ENCODE measurements around the gene SLC11A1.

The SLC11A1 gene

DNA sequence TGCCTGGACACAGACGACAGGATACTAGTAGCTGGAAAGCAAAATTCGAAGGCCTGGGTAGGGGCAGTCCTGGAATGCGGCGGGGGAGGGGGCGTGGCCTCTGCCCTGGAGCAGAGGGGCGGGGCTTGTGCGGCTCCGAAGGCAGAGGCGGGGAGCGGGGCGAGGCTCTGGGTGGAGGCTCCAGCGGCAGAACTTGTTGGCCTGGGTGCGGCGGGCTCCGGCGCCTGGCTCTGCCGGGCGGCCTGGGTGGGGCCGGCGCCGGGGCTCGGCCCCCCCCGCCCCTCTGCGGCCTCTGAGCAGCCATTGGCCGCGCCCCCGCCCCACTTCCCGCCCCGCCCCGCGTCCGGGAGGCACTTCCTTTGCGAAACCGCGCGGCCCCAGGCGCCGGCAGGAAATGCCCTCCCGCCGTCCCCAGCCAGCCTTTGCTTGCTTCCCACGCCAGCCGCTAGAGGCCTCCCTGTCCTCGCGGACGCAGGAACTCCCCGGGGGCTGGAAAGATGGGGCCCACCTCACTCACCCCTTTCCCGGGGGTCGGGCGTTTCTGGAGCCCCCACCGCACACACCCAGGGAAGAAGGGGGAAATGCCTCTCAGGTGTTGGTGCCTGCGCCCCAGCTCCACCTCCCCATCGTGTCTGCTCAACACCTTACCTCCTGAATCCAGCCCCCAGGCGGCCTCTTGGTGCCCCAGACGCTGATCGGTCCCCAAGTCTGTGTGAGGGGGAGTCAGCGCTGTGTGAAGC, 24.3 kb downstream of the SLC11A1 start:
- DNase-seq: peak; percentile 95

DNA sequence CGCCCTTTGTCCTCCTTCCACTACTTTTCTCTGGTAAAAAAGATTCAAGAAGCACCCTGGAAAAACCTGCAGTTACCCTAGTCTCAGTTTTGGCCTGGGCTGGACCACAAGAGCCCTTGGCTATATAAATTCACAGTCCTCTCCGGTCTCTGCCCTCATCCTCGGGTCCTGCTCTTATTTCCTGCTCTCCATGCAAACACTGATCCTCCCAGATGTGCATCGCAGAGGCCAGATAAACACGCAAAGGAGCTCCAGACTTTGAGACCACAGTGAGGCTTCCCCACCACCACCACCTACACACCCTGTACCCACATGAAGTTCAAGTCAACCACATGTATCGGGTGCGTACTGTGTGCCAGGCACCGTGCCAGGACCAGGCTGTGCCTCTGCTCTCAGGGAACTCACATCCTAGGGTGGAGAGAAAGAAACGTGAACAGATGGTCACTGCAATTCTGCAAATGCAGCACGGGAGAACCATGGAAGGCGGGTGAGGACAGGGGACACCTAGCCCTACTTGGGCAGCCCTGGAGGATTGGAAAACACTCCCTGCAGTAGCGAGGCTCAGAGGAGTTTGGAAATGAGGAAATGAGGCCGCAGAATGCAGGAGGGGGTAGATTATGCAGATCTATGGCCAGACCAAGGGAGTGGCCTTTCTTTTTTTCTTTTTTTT, 25.0 kb downstream of the SLC11A1 start:
- peak; percentile 97 for DNase-seq

DNA sequence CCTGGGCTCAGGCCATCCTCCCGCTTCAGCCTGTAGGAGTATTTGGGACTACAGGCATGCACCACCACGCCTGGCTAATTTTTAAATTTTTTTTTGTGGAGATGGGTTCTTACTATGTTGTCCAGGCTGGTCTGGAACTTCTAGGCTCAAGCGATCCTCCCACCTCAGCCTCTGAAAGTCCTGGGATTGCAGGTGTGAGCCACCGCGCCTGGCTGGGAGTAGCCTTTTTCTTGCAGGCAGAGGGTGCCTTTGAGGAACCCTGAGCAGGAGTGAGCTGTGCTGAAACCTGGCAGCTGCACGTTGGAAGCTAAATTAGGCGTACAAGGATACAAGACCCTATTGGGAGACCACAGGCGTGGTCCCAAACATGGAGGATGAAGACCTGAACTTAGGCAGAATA, 25.6 kb downstream of the SLC11A1 start:
- no peak for DNase-seq

DNA sequence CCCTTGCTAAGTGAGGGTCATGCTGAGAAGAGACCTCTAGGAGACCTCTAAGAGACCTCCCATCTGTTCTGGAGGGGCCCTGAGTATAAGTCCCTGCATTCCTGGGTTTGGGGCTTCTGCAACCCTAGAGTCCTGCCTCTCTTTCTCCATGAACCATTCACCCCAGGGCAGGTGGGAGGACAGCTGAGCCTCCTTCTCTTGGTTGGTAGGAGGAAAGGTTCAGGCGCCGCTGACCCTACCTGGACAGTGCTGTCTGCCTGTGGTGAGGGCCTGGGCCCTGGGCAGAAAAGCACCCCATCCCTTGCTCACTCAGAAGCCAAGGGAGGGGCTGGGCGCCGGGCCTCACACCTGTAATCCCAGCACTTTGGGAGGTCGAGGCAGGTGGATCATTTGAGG, 36.2 kb downstream of the SLC11A1 start:
- DNase-seq: no peak

DNA sequence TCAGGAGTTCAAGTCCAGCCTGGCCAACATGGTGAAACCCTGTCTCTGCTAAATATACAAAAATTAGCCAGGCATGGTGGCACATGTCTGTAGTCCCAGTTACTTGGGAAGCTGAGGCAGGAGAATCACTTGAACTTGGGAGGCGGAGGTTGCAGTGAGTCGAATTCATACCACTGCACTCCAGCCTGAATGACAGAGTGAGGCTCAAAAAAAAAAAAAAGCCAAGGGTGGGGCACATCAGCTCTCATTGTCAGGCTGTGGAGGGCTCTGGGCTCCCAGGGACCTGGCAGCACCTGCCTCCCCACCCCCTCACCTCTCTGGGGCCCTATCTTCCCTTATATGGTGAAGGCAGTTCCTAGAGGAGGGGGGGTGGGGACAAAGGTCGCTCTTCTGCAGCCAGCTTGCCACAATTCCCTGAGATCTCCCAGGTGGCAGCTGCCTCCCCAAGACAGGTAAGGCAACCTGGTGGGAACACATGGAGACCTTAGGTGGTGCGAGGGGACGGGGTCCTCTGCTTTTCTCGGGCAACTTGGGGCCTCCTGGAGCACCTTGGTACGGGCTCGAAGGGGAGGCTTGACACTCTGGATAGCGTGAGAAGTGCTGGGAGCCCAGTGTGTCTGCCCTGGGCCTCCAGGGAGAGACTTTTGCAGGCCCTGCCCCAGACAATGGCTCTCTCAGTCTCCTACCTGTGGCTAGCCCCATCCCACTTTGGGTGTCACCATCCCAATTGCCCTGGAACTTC, 36.8 kb downstream of the SLC11A1 start, which contains the start of gene VIL1:
Gene VIL1, plus strand, starts transcription at position 407 of the 742 bp plus-strand sequence. CDS start 4,656 bp downstream, outside the sequence.
- DNase-seq: no peak

DNA sequence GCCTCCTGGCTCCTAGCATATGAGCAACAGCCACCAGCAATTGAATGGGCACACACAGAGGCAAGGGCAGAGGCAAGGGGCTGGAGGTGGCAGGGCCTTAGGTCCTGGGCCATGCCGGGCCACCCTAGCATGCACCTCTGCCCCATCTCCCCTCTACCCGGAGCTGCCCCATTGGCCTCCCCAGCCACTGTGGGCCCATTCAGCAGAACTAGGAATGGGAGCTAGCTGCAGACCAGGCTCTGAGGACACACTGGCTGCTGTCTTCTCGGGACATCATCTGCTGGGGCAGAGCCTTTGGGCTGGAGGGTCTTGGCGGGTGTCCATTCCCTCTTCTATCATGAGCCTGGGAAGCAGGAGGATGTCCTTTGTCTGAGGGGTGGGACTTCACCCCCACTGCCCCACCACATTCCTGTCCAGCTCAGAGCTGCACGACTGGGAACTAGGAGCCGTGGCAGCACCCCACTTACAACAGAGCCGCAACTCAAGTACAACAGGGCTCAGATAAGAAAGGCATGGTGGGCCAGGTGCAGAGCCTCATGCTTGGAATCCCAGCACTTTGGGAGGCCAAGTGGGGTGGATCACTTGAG, 37.6 kb downstream of the SLC11A1 start:
- no peak for DNase-seq

DNA sequence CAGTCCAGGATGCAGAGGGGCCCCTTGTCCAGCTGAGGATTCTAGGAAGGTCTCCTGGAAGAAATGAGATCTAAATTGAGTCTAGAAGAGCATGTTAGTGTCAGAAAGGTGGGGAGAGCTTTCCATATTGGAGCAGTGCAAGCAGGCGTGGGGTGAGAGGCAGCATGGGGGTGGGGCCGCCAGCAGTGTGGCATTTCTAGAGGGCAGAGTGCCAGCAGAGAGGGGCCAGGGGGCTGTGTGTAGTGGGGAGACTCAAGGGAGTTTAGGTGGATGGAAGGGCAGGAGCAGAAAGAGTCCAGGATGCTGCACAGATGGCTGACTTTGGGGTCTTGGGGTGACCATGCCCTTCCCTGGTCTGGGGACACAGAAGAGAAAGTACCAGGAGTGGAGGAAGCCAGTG, 39.0 kb downstream of the SLC11A1 start:
- no peak for DNase-seq

DNA sequence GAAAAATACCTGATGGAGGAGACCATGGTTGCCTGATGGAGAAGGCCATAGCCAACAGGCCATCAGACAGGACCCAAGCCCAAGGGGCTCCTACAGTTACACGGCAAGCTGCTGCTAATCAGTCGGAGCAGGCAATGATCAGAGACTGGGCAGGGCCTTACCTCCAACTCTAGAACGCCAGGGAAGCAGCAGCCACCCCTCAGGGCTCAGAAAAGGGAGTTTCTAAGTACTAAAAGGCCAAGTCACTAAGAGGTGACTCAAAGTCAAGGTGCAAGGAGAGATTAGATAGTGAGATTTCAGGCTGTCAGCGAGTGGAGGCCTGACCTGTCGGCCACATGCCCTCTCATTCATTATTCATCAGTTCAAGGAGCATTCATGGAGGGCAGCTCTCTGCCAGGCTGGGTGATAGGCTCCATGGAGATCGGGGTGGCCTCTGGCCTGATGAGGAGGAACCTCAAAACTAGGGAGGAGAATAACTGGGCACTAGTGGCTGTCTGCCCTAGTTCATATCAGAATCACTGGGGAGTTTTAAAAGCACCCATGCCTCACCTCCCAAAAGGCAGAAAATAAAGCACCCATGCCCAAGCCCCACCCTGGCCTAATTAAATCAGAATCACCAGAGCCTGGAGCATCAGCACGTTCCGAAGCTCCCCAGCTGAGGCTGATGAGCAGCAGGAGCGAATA, 40.5 kb downstream of the SLC11A1 start:
- DNase-seq: peak; percentile 91

DNA sequence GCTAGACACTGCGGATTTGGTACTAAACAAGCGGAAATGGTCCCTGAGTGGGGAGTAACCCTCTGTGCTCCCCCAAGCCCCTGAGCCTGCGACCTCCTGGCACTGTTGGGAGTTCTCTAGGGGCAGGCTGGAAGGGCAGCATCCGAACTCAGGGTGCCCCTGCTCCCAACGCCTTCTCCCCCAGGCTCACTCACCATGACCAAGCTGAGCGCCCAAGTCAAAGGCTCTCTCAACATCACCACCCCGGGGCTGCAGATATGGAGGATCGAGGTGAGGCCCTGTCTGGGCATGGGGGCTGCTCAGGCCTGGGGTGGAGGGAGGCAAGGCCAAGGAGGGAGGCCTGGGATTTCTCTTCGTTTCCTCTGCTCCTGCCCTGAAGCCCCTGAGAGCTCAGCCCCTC, 41.5 kb downstream of the SLC11A1 start:
- no peak for DNase-seq

DNA sequence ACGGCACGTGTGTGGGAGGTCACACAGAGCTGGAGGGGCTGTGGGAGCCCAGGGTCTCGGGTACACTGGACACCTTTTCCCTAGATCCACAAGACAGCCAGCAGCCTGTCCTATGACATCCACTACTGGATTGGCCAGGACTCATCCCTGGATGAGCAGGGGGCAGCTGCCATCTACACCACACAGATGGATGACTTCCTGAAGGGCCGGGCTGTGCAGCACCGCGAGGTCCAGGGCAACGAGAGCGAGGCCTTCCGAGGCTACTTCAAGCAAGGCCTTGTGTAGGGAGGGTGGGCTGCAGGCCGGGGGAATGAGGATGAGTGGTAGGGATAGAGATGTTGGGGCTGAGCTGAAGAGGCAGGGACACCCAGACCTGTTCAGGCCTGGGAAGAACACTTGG, 43.5 kb downstream of the SLC11A1 start:
- no peak for DNase-seq

DNA sequence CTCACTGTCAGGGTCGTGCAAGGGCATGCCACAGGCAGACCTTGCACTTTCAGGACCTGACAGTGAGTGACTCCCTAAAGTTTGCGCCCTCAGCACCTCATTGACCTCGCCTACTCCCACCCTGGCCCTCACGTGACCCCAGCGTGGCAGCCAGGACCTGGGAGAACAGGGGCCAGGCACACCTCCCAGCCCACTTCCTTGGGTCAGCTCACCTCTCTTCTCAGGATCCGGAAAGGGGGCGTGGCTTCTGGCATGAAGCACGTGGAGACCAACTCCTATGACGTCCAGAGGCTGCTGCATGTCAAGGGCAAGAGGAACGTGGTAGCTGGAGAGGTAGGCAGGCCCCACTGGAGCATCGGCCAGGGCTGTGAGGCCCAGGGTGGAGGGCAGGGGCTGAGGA, 45.7 kb downstream of the SLC11A1 start:
- DNase-seq: no peak

DNA sequence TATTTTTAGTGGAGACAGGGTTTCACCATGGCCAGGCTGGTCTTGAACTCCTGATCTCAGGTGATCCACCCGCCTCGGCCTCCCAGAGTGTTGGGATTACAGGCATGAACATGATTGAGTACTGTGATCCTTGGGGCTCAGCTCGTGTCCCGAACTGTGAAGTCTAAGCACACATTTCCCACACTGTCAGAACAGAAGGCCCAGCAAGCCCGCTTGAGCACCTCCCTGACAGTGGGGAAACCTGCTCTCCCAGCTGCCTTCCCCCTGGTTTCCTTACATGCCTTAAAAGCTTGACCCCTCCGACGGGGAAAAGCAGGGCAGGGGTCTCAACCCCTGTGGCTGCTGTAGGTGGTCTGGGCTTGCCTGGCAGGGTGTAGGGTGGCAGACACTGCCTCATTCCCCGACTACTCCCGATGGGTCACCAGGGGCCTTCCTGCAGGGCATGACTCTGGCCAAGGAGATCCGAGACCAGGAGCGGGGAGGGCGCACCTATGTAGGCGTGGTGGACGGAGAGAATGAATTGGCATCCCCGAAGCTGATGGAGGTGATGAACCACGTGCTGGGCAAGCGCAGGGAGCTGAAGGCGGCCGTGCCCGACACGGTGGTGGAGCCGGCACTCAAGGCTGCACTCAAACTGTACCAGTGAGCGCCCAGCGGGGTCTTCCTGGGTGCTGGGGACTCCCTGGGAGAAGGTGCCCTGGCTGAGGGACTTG, 46.9 kb downstream of the SLC11A1 start:
- DNase-seq: no peak

DNA sequence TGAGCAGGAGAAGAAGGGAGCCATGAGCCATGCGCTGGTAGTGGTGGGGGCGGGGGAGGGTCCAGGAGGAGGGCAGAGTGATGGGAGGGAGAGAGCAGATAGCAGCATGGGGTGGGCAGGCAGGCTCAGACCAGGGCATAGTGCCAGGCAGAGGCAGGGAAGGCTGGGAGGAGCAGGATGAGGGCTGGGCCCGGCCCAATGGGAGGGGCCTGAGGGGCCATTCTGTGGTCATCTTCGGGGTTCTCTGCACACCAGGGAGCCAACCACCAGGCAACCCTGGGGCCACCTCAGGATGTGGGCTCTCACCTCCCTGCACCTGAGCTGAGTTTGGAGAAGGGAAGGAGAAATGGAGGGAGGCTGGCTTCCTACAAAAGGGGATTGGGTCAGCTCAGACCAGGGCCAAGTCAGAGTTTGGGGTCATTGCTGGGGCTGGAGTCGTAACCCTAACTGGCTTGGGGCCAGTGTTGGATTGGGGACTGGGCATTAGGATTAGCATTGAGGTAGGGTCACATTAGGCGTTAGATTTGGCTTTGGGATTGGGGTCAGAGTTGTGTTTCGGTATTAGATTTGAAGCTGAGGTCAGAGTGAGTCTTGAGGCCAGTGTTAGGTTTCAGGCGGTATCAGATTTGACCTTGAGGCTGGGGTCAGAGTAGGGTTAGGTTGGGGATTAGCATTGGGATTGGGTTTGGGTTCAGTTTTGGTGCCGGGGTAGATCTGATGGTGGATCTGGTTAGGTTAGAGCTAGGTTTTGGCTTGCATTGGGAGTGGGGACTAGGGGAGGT, 48.0 kb downstream of the SLC11A1 start:
- DNase-seq: peak; percentile 90

DNA sequence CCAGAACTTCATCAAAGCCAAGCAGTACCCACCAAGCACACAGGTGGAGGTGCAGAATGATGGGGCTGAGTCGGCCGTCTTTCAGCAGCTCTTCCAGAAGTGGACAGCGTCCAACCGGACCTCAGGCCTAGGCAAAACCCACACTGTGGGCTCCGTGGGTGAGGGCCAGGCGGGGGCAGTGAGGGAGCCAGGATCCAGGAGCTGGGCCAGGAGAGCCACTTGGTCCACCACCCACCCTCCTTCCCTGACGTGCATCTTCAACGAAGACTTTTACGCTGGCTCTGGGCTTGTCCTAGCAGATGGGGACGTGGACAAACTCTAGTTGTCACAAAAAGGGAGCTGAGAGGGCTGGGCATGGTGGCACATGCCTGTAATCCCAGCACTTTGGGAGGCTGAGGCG, 48.6 kb downstream of the SLC11A1 start:
- no peak for DNase-seq

DNA sequence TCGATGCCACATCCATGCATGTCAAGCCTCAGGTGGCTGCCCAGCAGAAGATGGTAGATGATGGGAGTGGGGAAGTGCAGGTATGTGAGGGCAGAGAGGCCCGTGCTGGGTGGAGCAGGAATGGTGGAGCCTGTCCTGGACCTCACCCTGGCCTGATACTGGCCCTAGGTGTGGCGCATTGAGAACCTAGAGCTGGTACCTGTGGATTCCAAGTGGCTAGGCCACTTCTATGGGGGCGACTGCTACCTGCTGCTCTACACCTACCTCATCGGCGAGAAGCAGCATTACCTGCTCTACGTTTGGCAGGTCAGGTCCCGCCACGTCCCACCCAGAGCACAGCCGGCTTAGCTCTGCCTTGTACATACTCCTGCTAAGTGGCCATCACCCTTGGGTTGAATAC, 49.8 kb downstream of the SLC11A1 start:
- no peak for DNase-seq

DNA sequence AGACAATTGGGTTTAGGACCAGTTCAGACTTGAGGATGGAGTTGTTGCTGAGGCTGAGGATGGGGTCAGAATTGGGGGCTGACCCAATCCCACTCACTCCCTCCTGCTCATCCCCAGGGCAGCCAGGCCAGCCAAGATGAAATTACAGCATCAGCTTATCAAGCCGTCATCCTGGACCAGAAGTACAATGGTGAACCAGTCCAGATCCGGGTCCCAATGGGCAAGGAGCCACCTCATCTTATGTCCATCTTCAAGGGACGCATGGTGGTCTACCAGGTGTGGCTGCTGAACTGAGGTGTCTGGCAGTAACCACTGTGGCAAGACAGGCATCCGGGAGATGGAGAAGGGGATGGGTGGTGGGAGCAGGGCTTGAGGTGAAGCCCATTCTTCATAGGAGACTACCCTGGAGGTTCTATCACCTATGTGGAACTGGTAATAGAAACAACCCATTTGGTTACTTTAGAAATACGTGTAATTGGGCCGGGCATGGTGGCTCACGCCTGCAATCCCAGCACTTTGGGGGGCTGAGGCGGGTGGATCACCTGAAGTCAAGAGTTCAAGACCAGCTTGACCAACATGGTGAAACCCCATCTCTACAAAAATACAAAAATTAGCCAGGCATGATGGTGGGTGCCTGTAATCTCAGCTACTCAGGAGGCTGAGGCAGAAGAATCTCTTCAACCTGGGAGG, 50.7 kb downstream of the SLC11A1 start:
- no peak for DNase-seq

DNA sequence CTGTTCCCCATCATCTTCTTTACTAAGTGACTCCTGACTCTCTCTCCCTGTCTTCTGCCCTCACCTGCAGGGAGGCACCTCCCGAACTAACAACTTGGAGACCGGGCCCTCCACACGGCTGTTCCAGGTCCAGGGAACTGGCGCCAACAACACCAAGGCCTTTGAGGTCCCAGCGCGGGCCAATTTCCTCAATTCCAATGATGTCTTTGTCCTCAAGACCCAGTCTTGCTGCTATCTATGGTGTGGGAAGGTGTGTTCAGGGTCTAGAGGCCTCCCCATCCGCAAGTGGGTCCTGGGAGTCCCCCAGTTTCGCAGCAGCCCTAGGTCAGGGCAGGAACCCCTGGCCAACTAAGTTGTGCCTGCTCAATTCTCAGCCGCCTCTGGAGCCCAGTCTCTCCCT, 52.4 kb downstream of the SLC11A1 start:
- no peak for DNase-seq

DNA sequence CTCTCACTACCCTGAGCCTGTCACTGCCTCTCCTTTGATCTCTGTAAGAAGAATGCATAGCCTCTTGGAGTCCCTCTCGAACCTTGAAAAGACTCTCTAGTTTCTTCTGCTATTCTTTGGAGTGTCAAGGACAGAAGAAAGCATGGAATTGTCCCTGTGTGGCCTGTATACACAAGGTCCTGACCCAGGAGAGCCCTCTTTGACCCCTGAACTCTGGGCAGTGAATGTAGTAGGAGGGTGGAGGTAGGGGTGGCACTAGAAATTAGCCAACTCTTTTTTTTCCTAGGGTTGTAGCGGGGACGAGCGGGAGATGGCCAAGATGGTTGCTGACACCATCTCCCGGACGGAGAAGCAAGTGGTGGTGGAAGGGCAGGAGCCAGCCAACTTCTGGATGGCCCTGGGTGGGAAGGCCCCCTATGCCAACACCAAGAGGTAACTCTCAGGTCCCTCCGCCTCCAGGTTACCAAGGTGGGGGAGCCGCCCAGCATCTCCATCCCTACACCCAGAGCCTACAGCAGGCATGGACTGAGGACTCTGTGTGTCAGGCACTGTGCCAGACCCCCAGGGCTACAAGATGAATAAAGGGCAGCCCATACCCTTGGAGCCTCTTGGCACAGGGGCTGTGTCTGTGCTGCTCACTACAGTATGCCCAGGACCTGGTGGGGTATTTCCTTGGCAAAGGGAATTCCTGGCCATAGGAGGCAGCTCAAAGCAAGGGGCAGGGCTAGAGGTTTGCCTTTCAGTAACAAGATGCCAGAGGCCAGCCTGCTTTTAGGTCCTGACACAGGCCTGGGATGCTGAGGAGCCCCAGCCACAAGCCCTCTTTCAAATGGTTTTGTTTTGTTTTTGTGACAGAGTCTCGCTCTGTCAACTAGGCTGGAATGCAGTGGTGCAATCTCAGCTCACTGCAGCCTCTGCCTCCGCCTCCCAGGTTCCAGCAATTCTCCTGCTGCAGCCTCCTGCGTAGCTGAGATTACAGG, 53.2 kb downstream of the SLC11A1 start:
- no peak for DNase-seq

DNA sequence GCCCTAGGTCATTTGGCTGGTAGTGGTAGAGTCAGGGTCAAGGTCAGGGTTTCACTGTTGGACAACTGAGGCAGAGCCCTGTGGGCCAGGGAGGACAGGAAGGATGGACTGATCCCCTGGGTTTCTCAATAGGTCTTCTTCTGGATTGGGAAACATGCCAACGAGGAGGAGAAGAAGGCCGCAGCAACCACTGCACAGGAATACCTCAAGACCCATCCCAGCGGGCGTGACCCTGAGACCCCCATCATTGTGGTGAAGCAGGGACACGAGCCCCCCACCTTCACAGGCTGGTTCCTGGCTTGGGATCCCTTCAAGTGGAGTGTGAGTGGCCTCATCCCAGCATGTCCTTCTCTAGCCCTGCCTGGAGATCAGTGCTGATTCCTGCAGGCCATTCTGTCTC, 54.9 kb downstream of the SLC11A1 start:
- no peak for DNase-seq

DNA sequence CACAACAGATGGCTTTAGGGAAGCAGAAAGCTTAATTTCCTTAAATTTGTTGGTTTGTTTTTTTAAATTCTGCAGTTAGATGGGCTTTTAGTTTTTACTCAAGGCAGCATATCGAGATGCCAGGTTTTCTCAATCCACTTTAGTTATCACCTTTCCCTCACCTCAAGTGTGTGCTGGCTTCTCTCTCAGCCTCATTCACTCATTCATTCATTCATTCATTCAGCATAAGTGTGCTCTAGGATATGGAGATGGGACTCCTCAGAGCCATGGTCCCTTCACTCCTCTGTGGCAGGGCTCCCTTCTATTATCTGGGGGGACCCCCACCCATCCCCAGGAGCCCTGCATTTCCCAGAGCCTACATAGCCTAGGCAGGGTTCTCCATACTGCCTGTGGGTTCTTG, 55.9 kb downstream of the SLC11A1 start:
- no peak for DNase-seq
